Lower leg skin (tissue), 3 donors: ENCODE results near the gene SP3.

Experiments used
- CTCF ChIP-seq, 3 donors: fragments of 450-650 bp; IDR thresholded peaks; one replicate each; pipeline ENCODE4 v1.5.1; 2016; ENCODE audit warnings: antibody characterized with exemption in 3 of 3, mild to moderate bottlenecking in 3 of 3, moderate library complexity in 2 of 3
- POLR2A ChIP-seq, 2 donors: fragments of 450-650 bp; IDR thresholded peaks; one replicate each; pipeline ENCODE4 v1.6.1; 2016 to 2017; ENCODE audit warnings: antibody characterized with exemption in 2 of 2, mild to moderate bottlenecking in 1 of 2, moderate library complexity in 1 of 2

GRCh38 chr2:173865971-173866873 is 99.0 kb downstream of the SP3 start:
- TF ChIP-seq CTCF (IDR thresholded peaks at IDR 0.05), result no peak
- no peak for TF ChIP-seq POLR2A (IDR thresholded peaks at IDR 0.05)
